Lung (tissue), 12 donors: ENCODE measurements around the gene ADAD2. TPM values are rescaled to one million over a fixed set of nuclear protein-coding genes. Genes with fewer than 3 reads are reported as not detected.

Experiments
- ATAC-seq: fragments of 200-7000 bp; cut with Tn5 transposase; one replicate; pipeline ENCODE4 v1.9.1; 2020; ENCODE audit warnings: moderate number of reproducible peaks; ENCODE audit not compliant: insufficient read depth, low FRiP score
- DNase-seq, 3 donors: peaks; one replicate each; pipeline ENCODE4 v3.0.0-alpha.2; 2013 to 2017
- H3K27ac ChIP-seq, 2 donors: one replicate each; pipeline ENCODE4 v1.5.1; 2013; ENCODE audit warnings: mild to moderate bottlenecking in 2 of 2, moderate library complexity in 2 of 2, control low read depth in 1 of 2, inconsistent platforms in 1 of 2, low read depth in 1 of 2, low read length in 1 of 2
- H3K27me3 ChIP-seq, 3 donors: one replicate each; pipeline ENCODE4 v1.5.1; 2013; ENCODE audit warnings: low read length in 2 of 3; ENCODE audit not compliant: control insufficient read depth in 3 of 3, insufficient read depth in 3 of 3
- H3K36me3 ChIP-seq, 4 donors: one replicate each; pipeline ENCODE4 v1.5.1; 2013; ENCODE audit warnings: low read length in 4 of 4, mild to moderate bottlenecking in 1 of 4, moderate library complexity in 1 of 4; ENCODE audit not compliant: control insufficient read depth in 4 of 4, insufficient read depth in 4 of 4
- H3K4me1 ChIP-seq, 5 donors: one replicate each; pipeline ENCODE4 v1.5.1; 2013; ENCODE audit warnings: low read length in 5 of 5, mild to moderate bottlenecking in 2 of 5, moderate library complexity in 1 of 5; ENCODE audit not compliant: control insufficient read depth in 5 of 5, insufficient read depth in 5 of 5
- H3K4me3 ChIP-seq: one replicate; pipeline ENCODE4 v1.5.1; 2013; ENCODE audit warnings: mild to moderate bottlenecking, control low read depth, moderate library complexity
- H3K9ac ChIP-seq, 2 donors: one replicate each; pipeline ENCODE4 v1.5.1; 2013; ENCODE audit warnings: low read length in 2 of 2, control low read depth in 1 of 2; ENCODE audit not compliant: insufficient read depth in 1 of 2
- H3K9me3 ChIP-seq, 4 donors: one replicate each; pipeline ENCODE4 v1.5.1; 2013; ENCODE audit warnings: low read length in 3 of 4, mild to moderate bottlenecking in 1 of 4, moderate library complexity in 1 of 4; ENCODE audit not compliant: control insufficient read depth in 4 of 4, insufficient read depth in 3 of 4
- WGBS, 2 donors: extraction: QIAGEN DNeasy Blood & Tissue Kit; methylation state at CpG; one replicate each; pipeline ENCODE4 v1.1.7; 2013; 5-methylcytosine and 5-hydroxymethylcytosine counted together
- polyA plus RNA-seq, 2 donors: library from polyadenylated mRNA; stranded (reverse); fragments of 200-250 nt; gene quantifications; one replicate each; pipeline ENCODE4 v1.2.1, GENCODE V29; 2013
- total RNA-seq, 2 donors: library from RNA; depleted of rRNA in 1 of 2; stranded (reverse); fragments of >200 nt in 1 of 2; gene quantifications; one replicate each; pipeline ENCODE4 v1.2.1, GENCODE V29; 2014 to 2021
- TF ChIP-seq, protein P1 (sequence below): IDR thresholded peaks from 2 replicates; pipeline ENCODE4 v1.5.1; 2012; ENCODE audit warnings: mild to moderate bottlenecking; ENCODE audit errors: control extremely low read depth, extremely low read depth
- donor health status: control.
- donor health status: control.
- donor health status: Bipolar disorder and iron deficiency.
- donor health status: healthy.
- donor health status: DM: yes; HTN: yes; CAD: no.

The ADAD2 gene
- total and polyA plus RNA-seq, 4 donors = 0.06 to 0.83 (median 0.42) TPM

DNA sequence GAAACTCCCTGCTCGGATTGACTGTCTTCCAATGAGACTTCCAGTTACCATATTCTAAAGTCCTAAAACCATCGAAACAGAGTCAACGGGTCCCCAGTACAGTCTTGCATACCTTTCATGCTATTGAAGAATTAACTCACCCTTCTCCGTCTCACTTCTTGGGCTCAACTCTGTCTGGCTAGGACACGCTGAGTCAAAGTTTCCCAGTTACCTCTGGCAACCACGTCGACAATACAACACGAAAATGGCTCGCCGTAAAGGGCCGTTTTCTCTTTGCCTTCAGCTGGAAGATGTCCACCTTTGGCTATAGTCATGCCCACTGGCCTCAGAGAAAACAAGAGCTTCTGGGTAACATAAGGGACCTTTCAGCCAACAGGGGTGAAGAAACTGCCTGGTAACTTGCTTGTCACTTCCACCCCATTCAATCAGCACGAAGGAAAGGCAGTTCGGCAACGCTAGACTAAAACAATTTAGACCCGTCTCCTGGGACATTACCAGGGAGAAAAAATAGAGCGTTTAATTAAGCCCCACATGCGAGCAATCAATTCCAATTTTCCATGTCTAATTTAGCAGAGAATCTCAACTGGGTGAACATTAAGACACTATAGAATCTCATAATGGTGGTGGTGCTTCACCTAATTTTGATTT is 27.3 kb downstream of the ADAD2 start:
- WGBS, 2 donors = 86 to 88% methylated on average over 17 of the region's 17 CpGs
- Histone ChIP-seq H3K4me1 (no peaks in the 10 kb centered on the region), H3K27me3 (peaks cover 0 to 5% (median 0%) of the 10 kb centered on the region in 3 donors), H3K4me3 (no peak overlapping the region), H3K9me3 (no peaks in the 10 kb centered on the region), H3K36me3 (no peaks in the 10 kb centered on the region), H3K9ac (no peak overlapping the region), H3K27ac (no peak overlapping the region)
- TF ChIP-seq, protein P1, sequence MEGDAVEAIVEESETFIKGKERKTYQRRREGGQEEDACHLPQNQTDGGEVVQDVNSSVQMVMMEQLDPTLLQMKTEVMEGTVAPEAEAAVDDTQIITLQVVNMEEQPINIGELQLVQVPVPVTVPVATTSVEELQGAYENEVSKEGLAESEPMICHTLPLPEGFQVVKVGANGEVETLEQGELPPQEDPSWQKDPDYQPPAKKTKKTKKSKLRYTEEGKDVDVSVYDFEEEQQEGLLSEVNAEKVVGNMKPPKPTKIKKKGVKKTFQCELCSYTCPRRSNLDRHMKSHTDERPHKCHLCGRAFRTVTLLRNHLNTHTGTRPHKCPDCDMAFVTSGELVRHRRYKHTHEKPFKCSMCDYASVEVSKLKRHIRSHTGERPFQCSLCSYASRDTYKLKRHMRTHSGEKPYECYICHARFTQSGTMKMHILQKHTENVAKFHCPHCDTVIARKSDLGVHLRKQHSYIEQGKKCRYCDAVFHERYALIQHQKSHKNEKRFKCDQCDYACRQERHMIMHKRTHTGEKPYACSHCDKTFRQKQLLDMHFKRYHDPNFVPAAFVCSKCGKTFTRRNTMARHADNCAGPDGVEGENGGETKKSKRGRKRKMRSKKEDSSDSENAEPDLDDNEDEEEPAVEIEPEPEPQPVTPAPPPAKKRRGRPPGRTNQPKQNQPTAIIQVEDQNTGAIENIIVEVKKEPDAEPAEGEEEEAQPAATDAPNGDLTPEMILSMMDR = no peak
- ATAC-seq = no peak
- no peak for DNase-seq

DNA sequence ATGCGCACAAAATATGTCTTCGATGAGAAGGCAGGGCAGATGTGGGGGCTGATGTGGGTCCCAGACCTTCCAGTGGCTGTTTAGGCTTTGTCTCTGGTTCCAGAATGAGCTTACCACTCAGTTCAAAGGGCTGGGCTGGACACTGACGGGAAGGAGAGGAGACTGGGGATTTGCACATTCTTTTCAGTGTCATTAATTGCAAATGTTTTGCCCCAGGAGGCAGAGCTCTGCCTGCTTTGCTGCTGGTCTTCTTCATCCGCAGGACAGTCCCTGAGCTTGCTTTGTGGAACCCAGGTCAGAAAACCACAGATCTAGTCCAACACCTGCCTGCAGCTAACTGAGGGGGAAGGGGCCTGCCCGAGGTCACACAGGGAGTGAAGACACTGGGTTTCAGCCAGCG is 28.0 kb downstream of the ADAD2 start:
- Histone ChIP-seq H3K4me1 (no peaks in the 10 kb centered on the region), H3K4me3 (no peak overlapping the region), H3K27ac (no peak overlapping the region), H3K9ac (no peak overlapping the region), H3K9me3 (no peaks in the 10 kb centered on the region), H3K36me3 (no peaks in the 10 kb centered on the region), H3K27me3 (peaks cover 0 to 5% (median 0%) of the 10 kb centered on the region in 3 donors)
- TF ChIP-seq, protein P1 = no peak
- no peak for DNase-seq
- ATAC-seq = no peak
- WGBS, 2 donors = 70 to 72% methylated on average over 6 of the region's 6 CpGs

DNA sequence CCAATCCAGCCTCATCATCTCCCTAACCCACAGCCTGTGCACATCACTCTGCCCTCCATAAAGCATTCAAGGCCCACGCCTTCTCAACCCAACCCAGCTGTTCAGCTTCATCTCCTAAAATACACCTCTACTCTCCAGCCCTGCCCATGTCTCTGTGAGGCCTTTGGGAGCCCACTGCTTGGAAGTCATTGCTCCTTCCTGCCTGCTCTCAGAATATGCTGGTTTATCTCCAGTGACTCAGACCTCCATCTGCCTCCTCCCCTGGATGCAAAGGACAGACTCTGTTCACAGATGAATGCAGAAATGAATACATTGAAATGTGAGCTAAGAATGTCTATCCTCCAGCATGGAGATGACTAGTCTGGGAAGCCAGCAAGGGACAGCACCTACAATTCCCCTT is 29.9 kb downstream of the ADAD2 start:
- 96 to 100% methylated on average over 1 of the region's 1 CpG for WGBS, 2 donors

More for the DNA sequence above, 29.9 kb downstream of the ADAD2 start:
- TF ChIP-seq, protein P1 = no peak
- no peaks in the 10 kb centered on the region for H3K4me1 ChIP-seq
- no peaks in the 10 kb centered on the region for H3K36me3 ChIP-seq
- ATAC-seq = no peak
- DNase-seq = no peak
- H3K4me3 ChIP-seq = no peak overlapping the region
- H3K9ac ChIP-seq = no peak overlapping the region
- peaks cover 0 to 5% (median 0%) of the 10 kb centered on the region in 3 donors for H3K27me3 ChIP-seq
- no peaks in the 10 kb centered on the region for H3K9me3 ChIP-seq
- H3K27ac ChIP-seq = no peak overlapping the region
